SIG-M5 treated with dmso at 0.1 percent for 504 hours (cell line): ENCODE data around the gene OPN4.
A peak's percentile ranks its signal among the peaks of the same experiment; 100 is the strongest.

Experiments used
- DNase-seq: peaks from one replicate; lab custom pipeline; 2025; ENCODE audit not compliant: unreplicated experiment; lab: John Stamatoyannopoulos, UW

The OPN4 gene

DNA sequence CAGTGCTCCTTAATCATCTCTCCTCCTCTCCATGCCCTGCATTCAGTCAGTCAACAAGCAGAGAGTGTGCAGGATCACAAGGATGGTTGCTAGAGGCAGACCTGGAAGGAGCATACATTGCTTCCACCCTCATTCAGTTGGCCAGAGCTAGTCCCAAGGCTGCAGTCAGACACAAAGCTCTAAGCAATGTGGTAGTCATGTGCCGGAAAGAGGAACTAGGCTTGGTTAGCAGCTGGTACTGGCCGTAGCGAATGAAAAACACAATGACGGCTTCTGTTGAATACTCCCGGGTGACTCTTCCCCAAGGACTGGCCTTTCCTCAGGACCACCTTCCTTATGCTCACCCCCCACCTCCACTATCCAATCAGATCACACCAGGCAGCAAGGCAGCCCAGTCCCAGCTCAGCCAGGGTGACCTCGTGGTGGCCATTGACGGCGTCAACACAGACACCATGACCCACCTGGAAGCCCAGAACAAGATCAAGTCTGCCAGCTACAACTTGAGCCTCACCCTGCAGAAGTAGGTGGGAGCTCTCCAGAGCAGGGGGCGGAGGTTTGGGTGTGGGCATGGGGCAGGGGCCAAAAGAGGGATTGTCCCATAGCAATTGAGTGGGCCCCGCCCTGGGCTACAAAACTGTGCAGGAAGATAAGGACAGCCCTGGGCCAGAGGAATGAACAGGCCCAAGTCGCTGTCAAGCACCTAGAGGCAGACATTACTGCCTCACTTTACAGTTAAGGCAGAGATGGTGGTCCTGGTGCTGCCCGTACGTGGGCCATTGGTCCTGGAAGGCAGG is 24.8 kb downstream of the OPN4 start:
- DNase-seq: peak; percentile 38

- DNase-seq: no peak
These were observed 26.7 kb downstream of the OPN4 start for GRCh38 chr10:86681047-86681446.

GRCh38 chr10:86681722-86682386 is 27.5 kb downstream of the OPN4 start:
- DNase-seq: no peak

DNA sequence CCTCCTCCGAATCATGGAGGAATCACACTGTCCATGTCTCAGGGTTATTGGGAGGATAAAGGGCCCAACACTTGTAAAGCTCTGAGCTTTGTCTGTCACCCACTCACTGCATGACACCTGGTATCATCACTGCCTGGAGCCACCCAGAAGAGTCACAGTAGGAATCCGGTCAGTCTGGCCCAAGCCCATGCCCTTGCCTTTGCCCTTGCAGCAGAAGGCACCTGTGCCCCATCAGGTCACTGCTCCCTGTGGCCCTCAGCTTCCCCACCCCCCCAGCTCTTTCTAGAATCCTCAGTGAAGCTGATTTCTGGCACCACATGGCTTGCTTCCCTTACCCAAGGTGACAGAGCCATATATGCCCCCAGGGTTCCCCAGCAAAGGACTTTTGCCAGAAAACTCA is 28.3 kb downstream of the OPN4 start:
- no peak for DNase-seq

DNA sequence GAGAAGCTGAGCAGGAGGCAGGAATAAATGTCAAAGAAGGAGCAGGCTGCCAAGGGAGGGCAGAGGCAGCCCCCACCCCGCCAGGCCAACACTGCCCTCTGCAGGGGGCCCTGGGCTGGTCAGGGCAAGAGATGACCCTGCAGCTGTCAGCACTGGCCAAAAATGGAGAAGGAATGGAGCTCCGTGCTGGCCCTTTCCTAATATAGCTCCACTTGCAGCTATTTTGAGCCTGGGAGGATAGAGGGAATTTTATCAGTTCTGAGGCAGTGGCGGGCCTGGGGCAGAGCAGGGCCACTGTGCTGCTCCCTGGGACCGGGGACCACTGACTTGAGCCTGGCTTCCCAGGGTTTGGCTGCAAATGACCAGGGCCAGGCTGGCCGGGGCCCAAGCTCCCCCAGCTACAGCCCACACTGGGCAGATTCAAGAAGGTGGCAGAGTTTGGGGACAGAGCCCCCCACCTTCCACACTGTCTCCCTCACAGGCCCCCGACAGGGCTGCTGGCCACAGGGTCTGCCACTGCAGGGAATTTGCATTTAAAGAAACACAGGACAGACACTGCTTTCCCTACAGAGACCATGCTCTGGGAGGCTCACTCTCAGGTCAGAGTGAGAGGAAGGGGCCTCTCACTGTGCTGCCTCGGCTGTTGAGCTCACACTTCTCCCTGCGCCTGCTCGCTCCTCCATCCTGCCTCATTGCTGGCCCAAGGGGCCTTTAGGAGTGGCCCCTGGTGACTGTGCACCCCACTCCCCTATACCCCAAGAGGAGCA is 30.2 kb downstream of the OPN4 start:
- DNase-seq: no peak

- no peak for DNase-seq
These were observed 31.1 kb downstream of the OPN4 start for GRCh38 chr10:86685416-86685815.

DNA sequence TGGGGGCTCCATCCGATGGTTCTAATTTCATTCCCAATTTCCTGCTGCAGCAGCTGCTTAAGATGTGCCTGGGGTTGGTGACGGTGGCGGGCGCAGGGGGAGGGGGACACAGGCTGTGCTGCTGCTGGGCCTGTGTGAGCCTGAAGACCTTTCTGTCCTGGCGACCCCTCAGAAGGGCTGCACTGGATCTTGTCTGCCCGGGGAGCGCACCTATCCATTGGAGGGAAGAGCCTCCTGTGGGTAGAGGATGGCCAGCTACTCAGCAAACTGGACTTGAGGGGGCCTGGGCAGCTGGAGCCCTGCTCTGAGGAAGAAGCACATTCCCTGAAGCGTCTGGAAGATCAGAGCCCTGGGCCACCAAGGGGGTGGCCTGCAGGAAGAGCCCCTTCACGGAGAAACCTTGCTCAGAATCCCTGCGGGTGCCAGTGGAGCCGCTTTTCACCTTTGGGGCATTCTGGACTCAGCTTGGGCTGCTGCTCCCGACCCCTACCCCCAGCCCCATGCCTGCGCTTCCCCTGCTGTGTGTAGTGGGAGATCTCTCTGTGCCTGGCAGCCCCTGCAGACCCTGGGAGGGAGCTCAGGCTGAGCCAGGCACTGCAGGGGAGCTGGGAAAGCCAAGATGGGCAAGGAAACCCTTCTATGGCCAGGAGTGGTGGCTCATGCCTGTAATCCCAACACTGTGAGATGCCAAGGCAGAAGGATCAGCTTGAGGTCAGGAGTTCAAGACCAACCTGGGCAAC is 31.7 kb downstream of the OPN4 start:
- no peak for DNase-seq

DNA sequence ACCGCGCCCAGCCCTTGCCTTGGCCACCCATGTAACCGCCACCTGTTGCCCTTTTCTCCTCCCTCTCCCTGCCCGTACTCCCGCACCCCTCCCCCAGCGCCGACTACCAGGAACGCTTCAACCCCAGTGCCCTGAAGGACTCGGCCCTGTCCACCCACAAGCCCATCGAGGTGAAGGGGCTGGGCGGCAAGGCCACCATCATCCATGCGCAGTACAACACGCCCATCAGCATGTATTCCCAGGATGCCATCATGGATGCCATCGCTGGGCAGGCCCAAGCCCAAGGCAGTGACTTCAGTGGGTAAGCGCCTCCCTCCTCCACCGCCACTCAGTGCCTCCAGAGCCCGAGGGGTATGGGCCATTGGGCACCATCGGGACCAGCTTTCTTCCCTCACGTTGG is 32.6 kb downstream of the OPN4 start:
- no peak for DNase-seq

GRCh38 chr10:86687750-86688149 is 33.4 kb downstream of the OPN4 start:
- no peak for DNase-seq

GRCh38 chr10:86688398-86688921 is 34.1 kb downstream of the OPN4 start:
- DNase-seq: peak; percentile 76

DNA sequence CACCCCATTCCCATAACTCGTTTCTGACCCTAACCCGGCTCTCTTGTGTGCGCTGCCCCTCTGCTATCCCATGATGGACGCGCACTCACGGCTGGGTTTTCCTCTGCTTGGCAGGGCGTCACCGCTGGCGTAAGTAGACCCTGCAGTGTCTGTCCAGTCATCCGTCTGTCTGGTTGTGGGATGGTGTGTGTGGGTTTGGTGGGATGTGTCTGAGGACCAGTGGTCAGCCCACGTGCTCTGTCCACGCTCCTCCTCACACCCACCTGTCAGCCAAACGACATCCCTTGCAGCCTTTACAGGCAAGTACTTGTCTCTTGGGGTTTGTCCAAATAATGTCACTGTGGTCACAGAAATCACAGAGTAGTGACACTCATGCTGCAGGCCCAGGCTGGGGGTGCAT is 34.8 kb downstream of the OPN4 start:
- no peak for DNase-seq

DNA sequence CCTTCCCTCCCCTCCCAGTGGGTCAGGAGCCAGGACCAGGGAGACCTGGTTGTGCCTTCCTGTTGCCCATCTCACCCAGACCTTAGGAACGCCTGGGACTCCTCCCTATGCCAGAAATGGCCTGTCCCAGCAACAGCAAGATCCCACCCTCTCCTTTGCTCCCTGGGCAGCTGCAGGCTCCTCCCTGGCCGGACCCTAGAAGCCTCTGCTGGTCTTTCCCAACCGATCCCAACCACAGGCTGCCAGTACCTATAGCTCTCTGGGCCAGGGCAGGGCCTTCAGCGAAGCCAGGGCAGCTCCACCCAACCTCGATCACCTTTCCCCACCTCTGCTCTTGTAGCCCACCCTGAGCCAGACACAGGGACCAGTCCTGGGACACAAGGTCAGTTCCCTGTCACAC is 35.9 kb downstream of the OPN4 start:
- DNase-seq: no peak

GRCh38 chr10:86690657-86691084 is 36.3 kb downstream of the OPN4 start:
- no peak for DNase-seq

DNA sequence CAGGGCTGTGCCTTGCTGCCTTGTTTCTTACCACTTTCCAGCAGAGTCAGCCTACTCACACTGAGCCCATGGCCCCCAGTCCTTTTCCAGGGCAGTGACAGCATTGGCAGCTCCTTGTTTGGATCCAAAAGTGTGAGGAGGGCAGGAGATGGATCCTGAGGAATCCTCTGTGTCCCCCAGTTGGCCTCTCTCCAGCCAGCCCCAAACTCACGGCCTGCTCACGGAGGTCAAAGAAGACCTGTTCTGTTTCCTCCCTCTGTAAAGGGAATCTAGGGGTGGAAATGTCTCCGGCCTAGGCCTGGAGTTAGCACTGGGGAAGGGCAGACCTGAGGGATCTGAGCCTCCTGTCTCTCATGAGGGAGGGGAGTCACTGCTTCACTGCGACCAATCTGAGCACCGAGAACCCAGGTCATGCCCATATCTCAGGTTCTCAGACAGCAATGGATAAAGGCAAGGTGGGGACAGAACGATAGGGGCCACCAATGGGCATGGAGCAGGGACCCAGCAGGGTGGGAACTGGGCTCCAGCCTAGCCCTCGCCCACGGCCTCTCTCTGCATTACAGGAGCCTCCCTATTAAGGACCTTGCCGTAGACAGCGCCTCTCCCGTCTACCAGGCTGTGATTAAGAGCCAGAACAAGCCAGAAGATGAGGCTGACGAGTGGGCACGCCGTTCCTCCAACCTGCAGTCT is 37.1 kb downstream of the OPN4 start:
- DNase-seq: no peak

DNA sequence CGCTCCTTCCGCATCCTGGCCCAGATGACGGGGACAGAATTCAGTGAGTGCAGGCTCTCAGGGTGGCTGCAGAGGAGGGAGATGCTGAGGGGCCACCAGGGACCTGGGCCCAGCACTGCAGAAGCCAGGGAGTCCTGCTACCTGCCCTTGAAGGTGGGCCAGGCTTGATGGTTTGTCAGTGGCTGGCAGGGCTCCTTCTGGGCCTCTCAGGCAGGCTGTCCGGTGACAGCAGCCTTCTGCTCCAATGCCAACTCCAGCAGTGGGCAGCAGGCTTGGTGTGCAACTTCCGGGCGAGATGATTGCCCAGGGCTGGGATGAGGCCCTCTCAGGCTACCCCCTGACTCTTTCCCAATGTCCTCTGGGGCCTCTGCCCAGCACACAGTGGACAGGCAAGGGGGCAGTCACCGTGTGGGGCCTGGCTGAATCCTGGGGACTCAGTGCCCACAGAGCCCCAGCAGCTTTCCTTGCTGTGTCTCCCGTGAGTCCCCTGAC is 37.7 kb downstream of the OPN4 start:
- DNase-seq: no peak

GRCh38 chr10:86692664-86693063 is 38.3 kb downstream of the OPN4 start:
- DNase-seq: no peak

DNA sequence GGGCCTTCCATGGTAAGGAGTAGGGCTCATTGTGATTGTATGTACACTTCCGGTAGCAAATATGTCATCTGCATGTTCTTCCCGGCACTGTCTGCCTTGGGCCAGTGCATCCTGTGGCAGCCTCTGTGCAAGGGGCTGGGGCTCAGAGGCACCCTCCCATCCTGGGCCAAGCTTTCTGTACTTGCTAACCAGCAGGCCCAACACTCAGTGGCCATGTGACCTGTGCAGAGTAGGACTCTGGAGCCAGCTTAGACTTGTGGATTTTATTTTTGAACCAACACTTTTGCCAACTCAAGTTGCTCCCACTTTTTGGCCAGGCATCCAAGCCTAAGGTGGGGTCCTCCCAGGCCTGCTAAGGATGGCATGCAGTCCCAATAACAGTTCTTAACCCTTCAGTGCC is 38.9 kb downstream of the OPN4 start:
- DNase-seq: no peak

DNA sequence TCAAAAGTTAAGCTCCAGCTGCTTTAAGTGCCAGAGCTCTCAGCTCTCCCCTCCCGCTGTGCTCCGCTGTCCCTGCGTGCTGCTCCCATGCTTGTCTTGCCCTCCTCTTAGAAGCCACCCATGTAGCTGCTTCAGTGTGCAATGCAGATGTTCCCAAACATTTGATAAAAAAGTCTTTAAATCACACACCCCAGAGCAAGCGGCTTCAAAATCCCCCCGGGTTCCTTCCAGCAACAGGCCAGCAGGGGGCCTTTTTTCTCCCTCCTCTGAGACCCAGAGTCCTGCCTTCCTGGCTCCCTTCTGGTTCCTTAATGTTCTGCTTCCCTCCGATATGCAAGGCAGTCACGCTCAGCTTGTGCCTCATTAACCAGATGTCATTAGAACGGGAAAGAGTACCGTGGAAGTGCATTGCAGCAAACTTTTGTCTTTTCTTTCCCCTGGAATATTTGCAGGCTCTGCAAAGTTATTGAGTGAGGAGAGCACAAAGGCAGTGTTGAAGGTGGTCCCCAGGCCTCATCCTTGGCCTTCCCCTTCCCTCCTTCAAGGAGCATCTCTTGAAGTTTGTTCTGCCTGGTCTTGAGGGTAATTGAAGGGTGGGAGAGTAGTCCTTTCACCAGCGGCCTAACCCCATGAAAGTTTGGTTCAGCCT is 39.5 kb downstream of the OPN4 start:
- DNase-seq: peak; percentile 44

DNA sequence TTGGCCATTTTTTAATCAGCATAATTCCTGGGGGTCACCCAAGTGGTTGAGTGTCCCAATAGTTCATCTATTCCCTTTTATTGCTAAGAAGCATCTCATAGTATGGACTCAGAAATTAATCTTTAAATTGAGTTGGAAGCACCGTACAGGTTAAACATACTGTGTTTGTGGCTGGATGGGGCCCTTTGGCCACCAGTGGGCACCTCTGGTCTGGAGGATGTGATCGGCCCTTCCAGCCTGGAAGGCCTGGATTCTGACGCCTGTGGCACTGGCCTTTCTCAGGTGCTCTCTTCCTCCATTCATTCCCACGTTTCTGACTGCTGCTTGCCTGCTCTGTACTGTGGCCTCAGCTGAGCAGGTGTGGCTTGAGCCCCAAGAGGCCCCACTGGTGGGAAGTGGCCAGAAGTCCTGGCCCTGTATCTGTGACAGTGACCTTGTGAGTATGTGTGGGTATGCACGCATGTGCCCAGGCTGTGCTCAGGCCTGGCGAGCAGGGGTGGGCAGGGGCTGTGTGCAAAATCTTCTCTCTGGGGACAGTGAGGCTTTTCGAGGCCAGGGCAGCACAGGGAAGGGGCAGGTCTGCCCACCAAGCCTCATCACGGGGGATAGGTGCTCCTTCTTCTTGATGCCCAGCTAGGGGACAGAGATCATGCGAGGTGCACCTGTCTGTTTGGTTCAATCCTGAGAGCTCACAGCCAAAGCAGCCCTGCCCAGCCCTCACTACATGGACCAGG is 44.0 kb downstream of the OPN4 start:
- no peak for DNase-seq
